HG02884 (cell line): Measurements from ENCODE around the gene AHRR.
"Not testable (repeated sequence)": the region's sequence is repeated elsewhere in the genome, so short reads cannot be mapped to it uniquely, and the experiment has no call there.

ENCODE experiments used
- ATAC-seq: cut with Tn5 transposase; IDR thresholded peaks from one replicate; pipeline ENCODE4 v1.9.1; 2021; ENCODE audit warnings: mild to moderate bottlenecking, moderate library complexity; ENCODE audit not compliant: unreplicated experiment

The AHRR gene

DNA sequence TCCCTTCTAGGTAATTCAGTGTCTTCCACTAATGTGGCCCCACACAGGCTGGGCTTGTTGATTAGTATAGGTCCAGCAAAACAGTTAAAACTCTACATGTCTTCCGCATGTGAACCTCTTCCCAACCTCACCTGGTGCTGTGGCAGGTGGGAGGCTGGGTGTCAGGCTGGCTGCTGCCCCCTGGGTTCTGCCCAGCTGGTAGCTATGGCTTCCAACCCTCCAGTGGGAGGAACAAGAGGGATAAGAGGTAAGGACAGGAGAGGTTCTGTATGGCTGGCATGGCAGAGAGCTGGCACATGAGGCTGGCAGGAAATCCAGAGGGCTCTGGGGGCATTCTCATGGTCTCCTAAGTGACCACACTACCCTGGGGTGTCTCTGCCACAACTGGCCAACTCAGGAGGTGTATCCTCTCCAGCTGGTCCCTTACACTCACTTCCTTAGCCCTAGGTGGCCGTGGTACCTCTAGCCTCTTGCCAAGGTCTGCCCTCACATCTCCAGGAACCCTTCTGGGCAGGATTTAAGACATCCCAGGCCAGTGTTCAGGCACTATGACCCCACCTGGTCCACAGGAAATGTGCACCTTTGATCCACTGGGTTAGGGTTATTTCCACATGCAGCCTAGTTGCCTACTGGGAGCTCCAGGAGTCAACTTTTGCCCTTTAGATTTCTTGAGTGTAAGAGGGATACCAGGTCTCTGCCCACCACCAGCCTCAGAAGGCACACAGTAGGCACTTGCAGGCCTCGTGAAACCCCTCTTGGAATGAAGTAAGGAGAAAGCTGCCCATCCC, 41.7 kb downstream of the AHRR start:
- ATAC-seq: no peak

DNA sequence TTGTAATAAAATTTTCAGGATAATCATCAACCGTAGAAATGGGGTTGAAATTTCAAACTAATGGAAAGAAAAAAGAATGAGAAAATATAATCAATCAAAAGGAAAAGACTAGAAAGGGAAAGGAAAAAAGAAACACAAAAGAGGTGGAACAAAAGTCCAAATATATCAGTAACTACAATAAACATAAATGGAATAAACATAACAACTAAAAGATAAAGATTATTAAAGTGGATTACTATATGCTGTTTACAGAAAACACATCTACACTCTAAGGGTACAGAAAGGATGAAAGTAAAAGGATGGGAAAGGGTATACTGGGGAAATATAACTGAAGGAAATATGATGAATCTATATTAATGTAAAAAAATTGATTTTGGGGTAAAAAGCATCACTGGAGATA, 43.0 kb downstream of the AHRR start:
- no peak for ATAC-seq

DNA sequence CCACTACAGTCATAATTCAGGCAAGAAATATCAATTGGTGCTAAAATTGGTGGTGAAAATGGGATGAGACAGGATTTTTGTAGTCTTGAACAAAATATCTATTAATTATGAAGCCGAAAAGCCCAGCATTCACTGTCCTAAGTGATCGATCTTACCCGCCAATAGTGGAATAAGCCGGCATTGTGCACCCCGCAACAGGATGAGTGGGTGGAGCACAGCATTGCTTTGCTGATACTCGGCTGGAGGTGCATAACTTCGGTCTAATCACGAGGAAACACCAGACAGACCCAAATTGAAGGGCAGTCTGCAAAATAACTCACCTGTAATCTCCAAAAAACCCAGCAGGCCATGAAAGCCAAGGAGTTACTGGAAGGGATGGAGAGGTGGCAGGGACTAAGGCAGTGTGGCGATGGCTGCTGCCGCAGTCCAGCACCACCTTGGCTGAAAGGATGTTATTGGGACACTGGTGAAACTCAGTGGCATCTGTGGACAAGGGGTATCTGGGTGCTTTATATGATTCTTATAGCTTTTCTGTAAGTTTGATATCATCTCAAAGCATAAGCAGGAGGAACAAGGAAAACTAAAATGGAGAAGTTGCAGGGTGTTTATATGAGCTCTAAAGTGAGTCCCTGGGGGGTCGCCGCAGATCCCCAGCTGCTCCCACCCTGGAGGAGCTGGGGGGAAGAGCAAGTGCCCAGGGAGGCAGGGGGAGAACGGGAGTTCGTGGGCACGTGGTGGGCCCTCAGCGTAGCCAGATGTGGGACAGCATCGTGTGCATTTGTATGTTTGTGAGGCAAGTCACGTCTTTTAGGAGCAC, 45.2 kb downstream of the AHRR start:
- no peak for ATAC-seq

DNA sequence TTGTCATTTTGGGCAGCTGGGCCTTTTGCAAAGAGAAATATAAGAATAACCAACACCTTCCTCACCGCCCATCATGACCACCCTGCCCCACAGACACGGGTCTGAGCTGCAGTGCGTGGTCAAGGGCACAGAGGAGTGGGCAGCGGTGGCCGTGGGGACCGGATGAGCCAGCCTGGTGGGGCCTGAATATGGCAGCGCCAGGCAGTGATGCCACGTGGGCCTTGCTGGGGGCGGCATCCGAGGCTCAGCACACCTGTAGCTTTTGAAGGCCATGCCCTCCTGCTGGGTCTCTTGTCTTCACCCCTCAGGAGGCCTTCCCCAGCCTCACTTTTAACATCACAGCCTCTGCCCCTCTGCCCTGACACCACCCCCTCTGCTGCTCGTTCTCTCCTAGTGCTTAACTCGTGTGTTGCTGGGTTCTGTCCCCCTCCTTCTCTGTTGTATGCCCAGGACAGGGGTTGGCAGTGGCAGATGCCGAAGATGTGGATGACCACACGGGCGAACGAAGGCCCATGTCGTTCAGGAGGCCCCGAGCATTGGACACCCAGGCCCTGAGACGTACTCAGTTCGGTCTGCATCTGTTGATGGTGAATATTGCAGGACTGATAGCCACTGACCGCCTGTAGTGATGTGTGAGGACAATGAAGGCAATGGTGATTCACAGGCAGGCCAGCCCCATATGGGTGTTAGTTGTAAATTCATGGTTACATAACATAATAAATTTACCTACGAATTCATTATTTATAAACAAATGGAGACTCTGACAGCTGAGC, 46.0 kb downstream of the AHRR start:
- ATAC-seq: no peak

DNA sequence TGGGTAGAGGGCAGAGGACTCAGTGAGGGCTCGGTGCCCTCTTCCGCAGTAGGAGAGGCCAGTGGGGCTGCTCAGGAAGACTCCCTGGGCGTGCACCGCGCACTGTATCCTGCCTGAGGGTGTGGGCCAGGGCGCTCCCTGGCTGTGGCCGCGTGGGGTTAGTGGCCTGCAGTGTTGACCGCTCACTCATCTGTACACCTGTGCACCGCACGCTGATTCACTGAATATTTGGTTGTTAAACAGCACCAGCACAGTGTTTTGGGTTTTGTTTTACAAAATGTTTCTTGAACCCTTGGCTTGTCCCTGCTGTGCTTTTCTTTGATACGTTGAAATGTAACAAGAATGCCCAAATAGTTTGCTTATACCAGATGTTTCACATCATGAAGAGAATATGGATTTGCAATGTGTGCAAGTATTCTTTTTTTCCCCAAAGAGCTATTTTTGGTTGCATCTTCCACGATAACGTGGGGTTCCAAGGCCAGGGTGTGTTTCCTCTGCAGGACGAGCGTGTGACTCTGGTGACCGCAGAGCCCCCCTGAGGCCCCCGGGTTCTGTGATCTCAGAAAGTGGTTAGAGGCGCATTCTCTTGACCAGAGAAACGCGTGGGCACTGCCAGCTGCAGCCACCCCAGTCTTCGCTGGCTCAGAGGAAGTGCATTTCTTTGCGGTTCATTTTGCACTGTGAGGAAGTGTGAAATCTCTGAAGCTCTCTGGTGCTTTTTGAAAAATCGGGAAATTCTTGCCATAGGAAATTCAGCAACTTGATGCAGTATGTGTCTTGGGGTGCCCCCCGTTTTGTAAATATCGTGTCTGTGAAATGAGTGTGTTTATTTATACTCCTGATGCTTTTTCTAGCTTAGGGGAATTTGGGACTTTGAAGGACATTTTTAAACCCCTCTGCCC, 46.9 kb downstream of the AHRR start:
- peak; percentile 49 for ATAC-seq

DNA sequence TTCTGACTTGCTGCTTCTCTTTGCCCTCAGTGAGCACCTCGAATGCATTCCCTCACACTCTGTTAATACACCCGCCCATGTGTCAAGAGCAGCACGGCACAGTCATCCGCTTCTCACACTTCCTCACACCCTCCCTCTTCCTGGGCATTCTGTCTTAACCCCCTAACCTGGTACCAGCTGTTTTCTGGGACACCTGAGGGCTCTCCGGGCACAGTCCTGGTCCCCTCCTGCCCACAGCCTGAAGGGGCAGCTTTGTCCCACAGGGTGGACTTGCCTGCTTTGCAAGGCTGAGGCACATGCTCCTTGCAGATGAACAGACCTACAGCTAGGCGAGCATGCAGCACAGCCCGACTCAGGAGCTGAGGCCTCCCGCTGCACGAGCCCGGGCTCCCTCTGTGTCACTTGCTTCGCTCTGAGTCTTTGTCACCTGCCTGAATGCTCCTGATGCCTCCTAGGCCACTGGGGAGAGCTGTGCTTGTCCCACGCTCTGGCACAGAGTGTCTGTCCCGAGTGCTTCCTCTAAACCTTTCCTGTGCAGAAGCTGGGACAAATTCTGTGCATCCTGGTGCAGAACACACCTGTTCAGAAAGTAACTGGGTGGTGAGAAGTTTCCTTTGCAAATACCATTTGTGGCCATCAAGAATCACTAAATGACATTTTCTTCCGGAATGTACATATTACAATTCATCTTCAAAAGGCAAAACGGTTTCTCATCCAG, 47.8 kb downstream of the AHRR start:
- ATAC-seq: peak; percentile 28

DNA sequence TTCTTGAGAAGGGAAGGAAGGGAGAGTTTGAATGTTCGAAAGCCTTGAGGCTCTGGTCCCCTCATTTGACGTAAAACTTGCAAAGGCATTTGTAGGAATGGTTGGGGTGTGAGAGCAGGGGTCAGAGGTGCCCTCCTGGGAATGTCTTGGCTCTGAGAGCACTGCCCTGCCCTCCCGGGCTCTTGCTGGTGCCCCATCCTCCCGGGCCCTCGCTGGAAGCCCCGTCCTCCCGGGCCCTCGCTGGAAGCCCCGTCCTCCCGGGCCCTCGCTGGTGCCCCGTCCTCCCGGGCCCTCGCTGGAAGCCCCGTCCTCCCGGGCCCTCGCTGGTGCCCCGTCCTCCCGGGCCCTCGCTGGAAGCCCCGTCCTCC, 48.3 kb downstream of the AHRR start:
- not testable (repeated sequence) for ATAC-seq

DNA sequence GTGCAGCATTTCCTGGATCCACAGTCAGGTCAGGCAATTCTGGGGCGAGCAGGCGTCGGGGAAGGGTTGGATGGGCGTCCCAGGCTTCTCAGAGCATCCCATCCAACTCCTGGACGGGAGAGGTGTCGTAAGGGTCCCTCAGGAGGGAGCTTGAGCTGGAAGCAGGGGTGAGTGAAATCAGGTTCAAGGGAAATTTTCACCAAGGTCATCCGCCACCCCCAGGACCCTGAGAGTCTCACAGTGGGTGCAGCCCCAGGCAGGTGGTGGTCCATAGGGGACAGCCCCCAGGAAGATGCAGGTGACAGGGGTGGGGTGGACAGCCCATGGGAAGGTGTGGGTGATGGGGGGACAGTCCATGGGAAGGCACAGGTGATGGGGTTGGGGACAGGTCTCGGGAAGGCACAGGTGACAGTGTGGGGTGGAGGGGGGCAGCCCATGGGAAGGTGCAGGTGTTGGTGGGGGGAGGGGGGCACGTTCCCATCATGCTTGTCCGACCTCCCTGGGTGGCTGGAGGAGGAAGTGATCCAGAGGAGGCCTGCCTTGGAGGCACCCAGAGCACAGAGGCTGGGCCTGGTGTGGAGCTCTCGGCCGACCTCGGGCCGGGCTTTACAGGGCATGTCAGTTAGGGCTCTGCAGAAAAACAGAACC, 48.9 kb downstream of the AHRR start:
- no peak for ATAC-seq

DNA sequence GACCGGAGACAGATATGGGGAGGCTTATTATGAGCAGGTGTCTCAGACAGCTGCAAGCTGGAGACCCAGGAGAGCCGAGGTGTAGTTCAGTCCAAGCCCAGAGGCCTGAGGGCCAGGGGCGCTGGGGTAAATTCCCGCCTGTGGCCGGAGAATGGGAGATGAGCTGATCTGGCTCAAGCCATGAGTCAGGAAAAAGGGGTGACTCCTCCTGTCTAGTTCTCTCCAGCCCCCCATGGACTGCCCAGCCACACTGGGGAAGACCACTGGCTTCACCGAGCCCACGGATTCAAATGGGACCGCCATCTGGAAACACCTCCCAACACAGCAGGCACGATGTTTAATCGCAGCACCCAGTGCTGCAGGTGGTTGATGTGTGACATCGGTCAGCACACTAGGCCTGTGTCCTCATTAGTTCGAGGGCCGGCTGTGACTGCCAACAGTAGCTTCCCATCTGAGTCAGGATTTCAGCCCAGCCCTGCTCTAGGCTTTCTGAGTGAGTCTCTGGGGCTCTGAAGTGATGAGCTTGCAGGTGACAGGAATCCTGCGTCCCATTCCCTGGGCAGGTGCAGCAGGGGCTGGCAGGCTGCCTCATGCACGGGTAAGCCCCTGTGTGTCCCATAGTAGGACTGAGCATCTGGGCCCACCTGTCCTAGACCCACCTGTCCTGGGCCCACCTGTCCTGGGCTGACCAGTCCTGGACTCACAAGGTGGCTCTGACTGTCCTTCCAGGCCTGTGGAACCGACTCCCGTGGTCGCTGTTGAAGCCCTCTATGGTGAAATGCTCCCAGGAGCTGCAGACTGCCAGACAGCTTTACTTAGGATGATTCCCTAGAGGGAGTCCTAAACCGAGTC, 49.7 kb downstream of the AHRR start:
- ATAC-seq: no peak

DNA sequence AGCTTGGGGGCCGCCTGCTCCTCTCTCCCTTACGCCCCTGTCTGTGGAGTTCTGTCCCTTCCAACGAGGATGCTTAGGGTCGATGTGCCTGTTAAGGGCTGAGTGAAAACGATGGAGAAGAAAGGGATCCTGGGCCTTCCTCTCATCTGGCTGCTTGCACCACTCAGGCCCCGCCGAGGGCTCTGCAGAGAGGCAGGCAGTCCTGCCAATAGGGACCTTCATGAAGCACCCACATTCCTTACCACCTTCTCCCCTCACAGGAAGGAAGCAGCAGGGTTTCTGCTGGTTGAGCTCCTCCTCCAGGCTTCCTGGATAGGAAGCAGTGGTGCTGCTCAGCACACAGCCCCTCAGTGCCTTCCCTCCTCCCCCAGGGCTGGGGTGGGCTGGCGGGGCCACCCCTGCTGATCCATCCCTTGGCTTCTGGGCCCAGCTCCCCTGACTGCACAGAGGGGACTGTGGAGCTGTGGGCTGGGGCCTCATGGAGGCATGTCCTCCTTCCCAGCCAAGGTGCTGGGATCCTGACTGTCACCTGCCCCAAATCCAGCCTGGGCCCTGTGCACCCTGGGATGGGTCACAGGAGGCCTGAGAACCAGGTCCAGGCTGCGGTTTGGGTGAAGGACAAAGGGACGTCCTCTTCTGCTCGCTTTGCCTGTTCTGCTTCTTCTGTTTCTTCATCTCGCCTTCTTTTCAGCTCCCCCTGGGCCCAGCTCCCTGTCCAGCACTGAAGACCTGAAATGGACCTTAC, 50.5 kb downstream of the AHRR start:
- ATAC-seq: no peak

DNA sequence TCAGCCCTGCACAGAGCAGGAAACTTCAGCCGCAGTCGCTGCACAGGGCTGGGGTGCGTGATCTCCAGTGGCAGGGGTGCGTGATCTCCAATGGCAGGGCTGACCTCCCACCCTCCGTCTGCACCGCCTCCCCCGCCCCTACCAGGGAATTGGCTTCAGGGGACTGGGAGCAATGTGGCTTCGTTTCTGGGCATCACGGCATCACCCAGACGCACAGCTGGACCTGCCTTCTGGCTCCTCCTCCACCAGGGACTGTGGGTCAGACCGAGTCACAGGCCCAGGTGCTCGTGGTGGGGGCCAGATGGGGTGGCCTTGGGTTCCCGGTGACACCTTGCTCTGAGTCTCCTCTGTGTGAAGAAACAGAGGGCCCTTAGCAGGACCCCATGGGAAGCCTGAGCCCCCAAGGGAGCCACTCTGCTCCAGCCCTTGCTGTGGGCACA, 51.1 kb downstream of the AHRR start:
- ATAC-seq: no peak

DNA sequence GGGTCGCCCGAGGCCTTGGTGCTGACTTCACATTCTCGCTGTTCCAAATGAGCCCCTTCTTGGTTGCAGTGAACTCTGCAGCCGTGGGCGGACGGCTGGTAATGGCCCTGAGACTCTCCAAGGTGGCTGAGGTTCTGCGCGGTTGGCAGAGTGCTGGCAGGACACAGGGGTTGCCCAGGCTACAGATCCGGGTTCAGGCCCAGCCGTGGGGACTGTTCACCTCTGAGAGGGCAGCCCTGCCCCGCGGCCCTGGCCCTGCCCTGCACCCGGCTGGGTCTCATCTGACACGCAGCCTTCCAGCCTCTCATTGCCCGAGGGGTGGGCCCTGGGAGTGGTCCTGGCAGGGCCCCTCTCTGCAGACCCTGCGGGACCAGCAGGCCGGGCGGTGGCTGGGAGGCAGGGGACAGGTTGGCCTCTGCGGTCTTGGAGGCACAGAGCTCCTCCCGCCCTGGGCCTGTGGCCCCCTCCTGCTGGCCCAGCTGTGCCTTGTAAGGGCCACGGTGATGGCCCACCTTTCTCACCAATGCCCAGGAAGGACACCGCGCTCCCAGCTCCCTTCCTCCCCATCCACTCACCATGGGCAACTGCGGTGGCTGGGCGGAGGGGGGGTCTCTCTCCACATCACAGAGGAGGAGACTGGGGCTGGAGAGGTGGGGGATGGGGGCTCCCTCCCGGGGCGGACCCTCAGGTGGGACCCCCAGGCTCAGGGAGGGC, 51.6 kb downstream of the AHRR start:
- no peak for ATAC-seq

DNA sequence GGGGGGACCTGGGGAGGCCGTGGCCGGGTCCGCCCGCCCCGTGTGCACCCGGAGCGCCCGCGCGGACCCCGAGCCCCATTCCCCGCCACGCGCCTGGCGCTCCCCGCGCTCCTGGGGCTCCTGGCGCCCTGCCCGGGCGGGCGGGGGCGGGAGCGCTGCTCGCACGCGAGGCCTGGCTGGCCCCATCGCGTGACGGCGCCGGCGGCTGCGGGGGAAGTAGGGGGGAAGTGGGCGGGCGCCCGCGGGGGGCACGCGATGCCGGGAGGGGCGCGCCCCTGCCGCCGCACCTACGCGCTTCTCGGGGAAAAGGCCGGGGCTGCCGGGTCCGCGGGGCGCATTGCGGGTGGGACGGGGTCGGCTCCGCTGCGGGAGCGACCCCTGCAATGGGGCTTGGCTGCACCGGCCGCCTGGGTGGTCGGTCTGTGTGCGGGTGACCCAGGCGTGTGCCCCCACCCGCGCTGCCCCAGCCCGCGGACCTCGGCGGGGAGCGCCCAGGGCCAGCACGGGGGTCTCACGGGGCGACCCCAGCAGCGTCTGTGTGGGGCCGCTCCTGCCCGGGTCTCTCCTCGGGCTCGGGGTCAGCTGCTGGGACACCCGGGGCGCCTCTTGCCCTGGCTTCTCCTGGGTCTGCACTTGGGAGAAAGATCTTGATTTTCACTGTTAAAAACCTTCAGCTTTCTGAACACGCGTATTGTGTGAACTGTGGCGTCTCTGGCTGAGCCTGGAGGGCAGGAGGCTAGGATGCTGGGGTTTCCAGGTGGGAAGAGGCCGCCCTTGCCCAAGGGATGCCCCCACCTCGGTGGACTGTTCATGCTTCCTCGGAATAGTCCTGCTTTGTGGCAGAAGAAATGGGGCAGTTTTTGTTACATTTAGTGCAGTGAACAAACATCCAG, 52.4 kb downstream of the AHRR start:
- no peak for ATAC-seq

DNA sequence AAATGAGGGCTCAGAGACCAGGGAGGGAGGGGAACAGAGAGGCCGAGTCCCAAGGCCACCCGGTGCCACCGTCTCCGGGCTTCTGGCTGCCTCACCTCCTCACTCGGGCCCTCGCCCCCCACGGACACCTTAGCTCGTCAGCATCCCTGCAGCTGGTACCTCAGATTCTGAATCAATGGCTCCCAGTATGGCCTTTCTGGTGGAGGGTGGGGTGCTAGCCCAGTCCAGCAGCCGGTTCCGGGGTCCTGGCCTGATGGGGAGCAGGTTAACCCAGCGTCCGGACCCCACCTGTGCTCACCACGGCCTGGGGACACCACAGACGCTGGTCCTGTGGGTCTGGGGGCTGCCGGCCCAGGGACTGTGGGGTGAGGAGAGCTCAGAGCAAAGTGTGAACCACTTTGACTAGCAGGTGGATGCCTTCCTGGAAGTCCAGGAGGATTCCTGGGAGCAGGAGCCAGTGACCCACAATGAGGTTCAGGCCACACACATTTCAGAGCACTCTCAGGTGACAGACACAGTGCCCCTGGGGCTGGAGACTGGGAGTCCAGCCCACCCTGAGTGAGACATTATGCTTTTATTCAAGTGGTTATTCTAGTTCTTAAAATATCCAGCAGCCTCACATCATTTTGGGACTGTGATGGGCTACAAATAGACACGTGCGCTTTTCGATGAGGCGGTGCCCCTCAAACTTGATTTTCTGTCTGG, 53.3 kb downstream of the AHRR start:
- ATAC-seq: no peak

DNA sequence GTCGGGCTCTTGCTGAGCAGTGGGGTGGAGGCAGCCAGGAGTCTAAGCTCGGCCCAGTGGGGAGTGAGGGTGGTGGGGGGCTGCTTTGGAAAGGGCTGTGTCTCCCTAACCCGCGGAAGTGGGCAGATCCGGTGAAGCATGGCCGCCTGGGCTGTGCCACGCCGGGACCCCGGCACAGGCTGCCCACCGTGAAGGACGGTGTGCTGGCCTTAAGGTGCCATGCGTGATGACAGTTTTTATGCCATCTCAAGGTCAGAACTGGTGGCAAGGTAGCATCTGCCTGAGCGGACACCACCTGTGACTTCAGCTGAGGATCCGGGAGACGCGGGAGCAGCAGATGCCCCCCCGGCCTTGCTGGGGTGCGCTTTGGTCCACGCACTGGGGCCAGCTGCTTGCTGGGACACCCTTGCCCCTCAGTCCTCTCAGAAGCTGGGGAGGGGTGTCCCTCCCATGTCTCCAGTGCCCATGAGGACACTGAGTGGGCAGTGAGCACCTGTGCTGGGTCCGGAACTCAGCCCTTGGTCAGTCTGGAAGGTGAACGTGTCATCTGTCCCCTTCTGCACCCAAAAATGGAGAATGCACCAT, 53.9 kb downstream of the AHRR start:
- no peak for ATAC-seq
